Measurements from ENCODE around the gene CPLX1.

CPLX1 gene

DNA sequence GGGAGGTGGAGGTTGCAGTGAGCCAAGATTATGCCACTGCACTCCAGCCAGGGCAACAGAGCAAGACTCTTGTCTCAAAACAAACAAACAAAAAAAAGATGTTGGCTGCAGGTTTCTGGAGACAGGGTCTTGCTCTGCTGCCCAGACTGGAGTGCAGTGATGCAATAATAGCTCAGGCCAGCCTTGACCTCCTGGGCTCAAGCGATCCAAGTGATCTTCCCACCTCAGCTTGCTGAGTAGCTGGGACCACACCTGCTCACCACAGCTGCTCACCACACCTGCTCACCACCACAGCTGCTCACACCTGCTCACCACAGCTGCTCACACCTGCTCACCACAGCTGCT, 29.9 kb upstream of the CPLX1 start:
- no peak for DNase-seq (ENCODE audit: low read depth in 2 of 2)

DNA sequence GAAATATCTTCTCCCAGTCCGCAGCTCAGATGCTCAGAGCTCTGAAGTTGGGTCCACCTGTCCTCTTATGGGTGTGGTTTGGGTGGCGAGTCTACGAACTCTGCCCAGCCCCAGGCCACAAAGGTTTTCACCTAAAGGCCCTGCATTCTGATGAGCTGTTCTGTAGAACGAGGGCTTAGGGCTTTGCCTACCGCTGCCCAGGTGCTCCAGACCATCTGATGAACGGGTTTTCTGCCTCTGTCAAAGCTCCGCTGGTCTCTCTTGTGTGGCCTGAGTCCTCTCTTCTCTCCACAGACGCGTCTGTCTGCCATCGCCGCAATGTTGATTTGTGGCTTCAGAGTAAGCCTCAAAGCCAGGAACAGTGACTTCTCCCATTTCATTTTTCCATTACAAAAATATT, 28.4 kb upstream of the CPLX1 start:
- no peak for DNase-seq (ENCODE audit: low read depth in 2 of 2)

DNA sequence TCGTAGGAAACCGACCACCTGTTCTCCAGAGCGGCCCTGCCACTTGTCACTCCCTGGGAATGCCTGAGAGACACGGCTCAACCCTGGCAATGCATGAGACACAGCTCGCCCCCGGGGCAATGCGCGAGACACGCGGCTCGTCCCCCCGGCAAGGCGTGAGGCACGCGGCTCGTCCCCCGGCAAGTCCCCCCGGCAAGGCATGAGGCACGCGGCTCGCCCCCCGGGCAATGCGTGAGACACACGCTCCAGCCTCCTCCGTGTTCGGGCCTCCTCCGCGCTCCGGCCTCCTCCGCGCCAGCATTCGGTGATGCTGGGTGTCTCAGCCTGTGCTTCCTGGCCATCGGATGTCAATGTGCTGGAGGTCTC, 27.5 kb upstream of the CPLX1 start:
- no peak for DNase-seq (ENCODE audit: low read depth in 2 of 2)

- DNase-seq (ENCODE audit: low read depth in 2 of 2), result no peak
Observed at GRCh38 chr4:851701-852430, 25.9 kb upstream of the CPLX1 start.

DNA sequence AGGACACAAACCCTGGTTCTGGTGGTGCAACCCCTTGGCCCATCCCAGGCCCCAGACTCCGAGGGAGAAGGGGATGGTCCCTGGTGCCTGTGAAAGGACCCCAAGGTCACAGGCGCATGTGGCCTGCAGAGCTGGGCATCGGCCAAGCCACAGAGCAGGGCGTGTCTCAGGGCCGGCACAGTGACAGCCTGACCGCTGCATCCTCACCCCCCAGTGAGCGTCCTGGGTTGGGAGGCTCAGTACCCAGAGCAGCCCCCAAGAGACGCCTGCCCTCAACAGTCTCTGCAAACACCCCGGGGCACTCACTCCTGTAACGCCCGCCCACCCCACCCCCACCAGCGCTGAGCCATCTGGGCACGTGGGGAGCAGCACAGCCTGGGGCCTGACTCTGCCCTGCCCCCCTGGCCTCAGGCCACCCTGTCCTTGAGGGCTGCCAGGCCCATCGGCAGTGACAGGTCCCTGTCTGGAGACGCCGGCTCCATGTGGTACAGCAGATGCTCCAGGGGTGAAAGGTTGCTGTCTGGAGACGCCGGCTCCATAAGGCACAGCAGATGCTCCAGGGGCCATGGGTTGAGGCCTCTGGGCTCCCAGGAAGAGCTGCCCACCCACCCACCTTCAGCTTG, 24.5 kb upstream of the CPLX1 start:
- DNase-seq (ENCODE audit: low read depth in 2 of 2), result no peak

- DNase-seq (ENCODE audit: low read depth in 2 of 2), result no peak
Observed at GRCh38 chr4:849478-850175, 23.7 kb upstream of the CPLX1 start.

GRCh38 chr4:848803-849477, 23.0 kb upstream of the CPLX1 start:
- no peak for DNase-seq (ENCODE audit: low read depth in 2 of 2)

DNA sequence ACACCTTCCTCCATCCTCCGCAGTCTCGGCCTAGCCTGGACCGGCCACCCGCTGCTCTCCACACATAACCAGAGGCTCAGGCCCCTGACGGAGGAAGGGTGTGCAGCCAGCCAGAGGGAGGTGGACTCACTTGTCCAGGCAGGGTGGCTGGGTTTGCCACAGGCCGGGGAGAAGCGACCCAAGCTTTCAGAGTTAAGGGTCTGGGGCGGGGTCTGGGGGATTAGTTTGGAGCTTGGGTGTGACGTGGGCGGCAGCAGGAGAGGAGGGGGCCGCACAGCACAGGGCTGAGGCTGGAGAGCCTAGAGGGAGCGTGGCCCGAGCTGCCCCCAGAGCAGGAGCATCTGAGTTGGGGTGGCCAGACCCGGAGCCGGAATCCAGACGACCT, 22.4 kb upstream of the CPLX1 start:
- no peak for DNase-seq (ENCODE audit: low read depth in 2 of 2)

DNA sequence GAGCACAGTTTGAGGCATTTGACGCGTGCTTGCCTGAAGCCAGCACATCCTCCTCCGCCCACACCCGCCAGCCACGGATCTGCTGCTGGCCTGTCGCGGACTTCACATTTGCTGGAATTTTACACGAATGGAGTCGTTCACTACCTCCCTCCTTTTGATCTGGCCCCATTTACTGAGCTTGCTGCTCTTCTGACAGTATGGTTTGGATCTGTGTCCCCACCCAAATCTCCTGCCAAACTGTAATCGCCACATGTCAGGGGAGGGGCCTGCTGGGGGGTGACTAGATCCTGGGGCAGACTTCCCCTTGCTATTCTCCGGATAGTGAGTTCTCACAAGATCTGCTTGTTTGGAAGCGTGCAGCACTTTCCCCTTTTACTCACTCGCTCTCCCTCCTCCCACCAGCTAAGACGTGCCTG, 19.9 kb upstream of the CPLX1 start:
- no peak for DNase-seq (ENCODE audit: low read depth in 2 of 2)

- no peak for DNase-seq (ENCODE audit: low read depth in 2 of 2)
Observed at GRCh38 chr4:845233-845835, 19.4 kb upstream of the CPLX1 start.

GRCh38 chr4:844752-845232, 18.9 kb upstream of the CPLX1 start:
- no peak for DNase-seq (ENCODE audit: low read depth in 2 of 2)

GRCh38 chr4:839675-840443, 13.9 kb upstream of the CPLX1 start:
- no peak for DNase-seq (ENCODE audit: low read depth in 2 of 2)

- DNase-seq (ENCODE audit: low read depth in 2 of 2), result no peak
Observed at GRCh38 chr4:837772-838171, 11.8 kb upstream of the CPLX1 start.

GRCh38 chr4:836750-837301, 10.9 kb upstream of the CPLX1 start:
- DNase-seq (ENCODE audit: low read depth in 2 of 2), result no peak

- no peak for DNase-seq (ENCODE audit: low read depth in 2 of 2)
Observed at GRCh38 chr4:836003-836511, 10.1 kb upstream of the CPLX1 start.

DNA sequence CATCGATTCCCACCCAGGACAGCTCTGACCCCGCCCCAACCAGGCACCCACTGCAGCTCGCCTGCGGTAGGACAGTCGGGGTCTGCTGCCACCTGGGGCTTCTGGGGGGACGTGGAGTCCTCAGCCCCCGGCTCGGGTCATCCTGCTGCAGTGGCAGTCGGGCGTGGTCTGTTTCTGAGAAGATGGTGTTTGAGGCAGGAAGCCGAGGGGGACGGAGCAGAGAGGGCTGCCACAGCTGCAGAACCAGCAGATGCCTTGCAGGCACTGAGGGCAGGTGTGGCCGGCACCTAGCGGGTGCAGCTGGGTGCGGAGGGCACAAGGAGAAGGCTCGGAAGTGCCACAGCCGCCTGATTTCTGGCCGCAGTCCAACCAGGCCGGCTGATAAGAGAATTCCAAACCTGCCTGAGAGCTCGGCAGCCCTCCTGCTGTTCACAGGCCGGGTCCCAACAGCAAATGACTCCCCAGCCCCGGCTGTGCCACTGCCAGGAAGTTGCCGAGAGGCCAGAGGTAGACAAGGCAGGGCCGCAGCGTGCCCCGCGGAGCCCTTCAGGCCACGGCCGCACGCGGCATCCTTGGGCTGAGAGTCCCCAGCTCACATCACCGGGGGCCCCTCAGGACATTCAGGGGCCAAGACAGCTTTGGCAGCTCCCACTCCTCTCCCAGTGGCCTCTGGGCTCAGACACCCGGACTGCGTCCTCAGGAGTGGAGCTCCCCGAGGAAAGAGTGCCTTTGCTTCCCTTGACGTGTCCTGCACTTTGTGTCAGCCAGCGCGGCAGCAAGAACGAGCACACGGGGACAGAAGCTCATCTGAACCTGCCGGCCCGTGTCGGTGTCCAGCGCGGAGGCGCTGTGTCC, 9.4 kb upstream of the CPLX1 start:
- no peak for DNase-seq (ENCODE audit: low read depth in 2 of 2)

DNA sequence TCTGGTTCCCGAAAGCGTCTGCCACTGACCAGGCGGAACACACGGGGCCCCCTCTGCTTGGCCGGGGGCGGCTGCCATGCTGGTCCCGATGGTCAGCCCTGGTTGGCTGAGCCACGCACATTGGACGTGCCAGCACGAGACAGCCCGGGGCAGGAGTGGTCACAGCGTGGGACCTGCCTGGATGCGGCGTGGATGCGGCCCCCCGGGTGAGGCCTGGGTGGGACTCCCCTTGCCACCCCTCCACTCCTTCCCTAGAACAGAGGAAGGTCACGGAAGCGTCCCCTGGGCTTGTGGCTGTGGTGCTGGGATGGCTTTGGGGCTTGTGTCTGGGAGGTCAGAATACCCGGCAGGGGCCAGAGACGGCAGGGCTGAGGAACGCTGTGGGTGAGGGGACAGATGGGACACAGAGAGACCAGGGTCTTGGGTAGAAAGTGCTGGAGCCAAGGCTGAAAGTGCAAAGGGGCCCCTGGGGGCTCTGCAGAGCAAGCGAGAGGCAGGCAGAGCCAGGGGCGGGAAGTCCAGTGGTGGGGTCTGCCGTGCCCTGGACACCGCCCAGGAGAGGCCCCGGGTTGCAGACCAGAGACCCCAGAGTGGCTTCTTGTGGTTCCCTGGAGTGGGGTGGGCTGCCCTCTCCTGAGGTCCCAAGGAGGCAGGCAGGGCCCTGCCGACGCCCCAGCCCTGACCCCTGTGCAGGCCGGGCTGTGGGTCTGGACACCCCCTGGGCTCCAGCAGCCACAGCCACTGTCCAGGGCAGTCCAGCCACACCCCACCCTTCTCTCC, 8.6 kb upstream of the CPLX1 start:
- DNase-seq (ENCODE audit: low read depth in 2 of 2), result no peak

DNA sequence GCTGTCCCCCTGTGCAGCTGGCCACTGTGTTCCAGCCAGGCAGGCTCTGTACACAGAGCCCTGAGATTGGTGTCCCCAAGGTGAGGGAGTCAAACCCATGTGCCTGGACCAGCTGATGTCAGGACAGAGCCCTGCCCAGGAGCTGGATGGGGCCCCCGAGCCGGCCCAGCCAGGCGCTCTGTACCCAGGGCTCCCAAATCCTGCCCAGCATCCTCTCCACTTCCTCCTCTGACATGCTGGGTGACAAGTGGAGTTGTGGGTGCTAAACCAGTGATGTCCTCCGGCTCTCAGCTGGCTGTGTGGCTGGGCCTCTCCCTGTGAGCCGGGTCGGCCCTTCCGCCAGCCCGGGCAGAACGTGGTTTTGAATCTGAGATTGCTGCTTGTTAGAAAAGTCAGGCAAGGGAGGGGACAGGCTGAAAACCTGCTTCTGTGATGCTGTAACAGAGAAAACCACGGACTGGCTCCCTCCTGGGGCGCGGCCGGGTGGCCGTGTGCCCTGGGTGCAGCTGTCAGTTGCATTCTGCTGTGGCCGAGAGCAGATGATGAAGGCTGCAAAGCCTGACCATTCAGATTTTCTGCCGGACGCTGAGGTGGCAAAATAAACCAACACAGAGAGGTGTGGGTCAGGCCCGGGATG, 7.9 kb upstream of the CPLX1 start:
- no peak for DNase-seq (ENCODE audit: low read depth in 2 of 2)

DNA sequence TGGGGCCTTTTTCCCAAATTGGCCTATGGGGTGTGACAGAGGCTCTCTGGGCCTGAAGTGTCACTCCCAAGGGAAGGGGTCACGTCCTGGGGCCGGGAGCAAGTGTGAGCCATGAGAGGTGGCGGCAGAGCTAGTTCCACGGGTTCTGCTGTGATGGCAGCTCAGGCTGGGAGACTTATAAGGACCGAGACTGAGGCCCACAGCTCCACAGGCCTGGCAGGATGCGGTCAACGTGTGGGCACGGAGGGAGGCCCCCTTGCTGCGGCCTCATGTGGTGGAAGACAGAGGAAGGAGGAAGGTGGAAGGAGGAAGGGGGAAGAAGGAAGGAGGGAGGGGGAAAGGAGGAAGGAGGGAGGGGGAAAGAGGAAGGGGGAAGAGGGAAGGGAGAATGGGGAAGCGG, 7.2 kb upstream of the CPLX1 start:
- DNase-seq (ENCODE audit: low read depth in 2 of 2), result peak in 1 of 2 donors; percentile 19
